Neural cell (in vitro differentiated cells): ENCODE results near the gene VSIG4. TPM values are rescaled to one million over a fixed set of nuclear protein-coding genes. Genes with fewer than 3 reads are reported as not detected.

ENCODE experiments used
- H2AFZ ChIP-seq: fragments of 200-600, 300-800 bp; sonication (generic), shearing (Covaris generic); 2 replicates; pipeline ENCODE4 v1.6.0; 2014; ENCODE audit warnings: low read depth, mild to moderate bottlenecking, antibody characterized with exemption, low read length, moderate library complexity
- H3F3A ChIP-seq: fragments of 200-600 bp; shearing (Covaris generic); 2 replicates; pipeline ENCODE4 v1.6.1; 2016; ENCODE audit warnings: mild to moderate bottlenecking, moderate library complexity, mixed read lengths, antibody characterized with exemption, low read length; ENCODE audit not compliant: insufficient read depth, poor library complexity, severe bottlenecking
- H3K27ac ChIP-seq: fragments of 200-600, 300-800 bp; sonication (generic), shearing (Covaris generic); 2 replicates; pipeline ENCODE4 v1.5.1; 2014; ENCODE audit warnings: mild to moderate bottlenecking, low read length, moderate library complexity
- H3K27me3 ChIP-seq: fragments of 300-800, 200-600 bp; sonication (generic), shearing (Covaris generic); 2 replicates; pipeline ENCODE4 v1.6.0; 2014; ENCODE audit warnings: mild to moderate bottlenecking, low read depth, low read length, moderate library complexity; ENCODE audit not compliant: insufficient read depth
- H3K36me3 ChIP-seq: fragments of 300-800, 200-600 bp; sonication (generic), shearing (Covaris generic); 2 replicates; pipeline ENCODE4 v1.5.1; 2014; ENCODE audit warnings: mild to moderate bottlenecking, antibody characterized with exemption, low read length, moderate library complexity; ENCODE audit not compliant: insufficient read depth
- H3K4me2 ChIP-seq: fragments of 300-800, 200-600 bp; sonication (generic), shearing (Covaris generic); 2 replicates; pipeline ENCODE4 v1.6.0; 2014; ENCODE audit warnings: mild to moderate bottlenecking, low read length
- H3K4me3 ChIP-seq: fragments of 300-800, 200-600 bp; sonication (generic), shearing (Covaris generic); 2 replicates; pipeline ENCODE4 v1.5.1; 2014; ENCODE audit warnings: mild to moderate bottlenecking, low read length, moderate library complexity
- H3K79me2 ChIP-seq: fragments of 200-600 bp; shearing (Covaris generic); replicated peaks from 2 replicates; pipeline ENCODE4 v1.6.0; 2014; ENCODE audit warnings: mild to moderate bottlenecking, low read length, moderate library complexity; ENCODE audit not compliant: insufficient read depth
- H3K9ac ChIP-seq: fragments of 300-800, 200-600 bp; sonication (generic), shearing (Covaris generic); 2 replicates; pipeline ENCODE4 v1.6.1; 2016; ENCODE audit warnings: mild to moderate bottlenecking, low read length, mixed read lengths
- H3K9me2 ChIP-seq: fragments of 200-600 bp; shearing (Covaris generic); 2 replicates; pipeline ENCODE4 v1.6.1; 2016; ENCODE audit warnings: mild to moderate bottlenecking, low read length, mixed read lengths; ENCODE audit not compliant: insufficient read depth
- H3K9me3 ChIP-seq: fragments of 200-600, 300-800 bp; sonication (generic), shearing (Covaris generic); 2 replicates; pipeline ENCODE4 v1.6.1; 2016; ENCODE audit warnings: mild to moderate bottlenecking, mixed run types, low read length, moderate library complexity, mixed read lengths
- H4K20me1 ChIP-seq: fragments of 200-600 bp; shearing (Covaris generic); 2 replicates; pipeline ENCODE4 v1.6.1; 2016; ENCODE audit warnings: mild to moderate bottlenecking, mixed run types; ENCODE audit not compliant: insufficient read depth
- CTCF ChIP-seq: fragments of 450-650 bp; IDR thresholded peaks from 2 replicates; pipeline ENCODE4 v1.5.1; 2014; ENCODE audit warnings: antibody characterized with exemption, mild to moderate bottlenecking, moderate library complexity; ENCODE audit not compliant: poor library complexity, severe bottlenecking
- EZH2 ChIP-seq: fragments of 200-600, 300-800 bp; shearing (Covaris generic), sonication (generic); IDR thresholded peaks from 2 replicates; pipeline ENCODE4 v1.6.1; 2014; ENCODE audit warnings: antibody characterized with exemption, low read length, borderline replicate concordance, mild to moderate bottlenecking; ENCODE audit not compliant: insufficient read depth, poor library complexity, severe bottlenecking
- MXI1 ChIP-seq: fragments of 450-650 bp; conservative IDR thresholded peaks from 2 replicates; pipeline ENCODE4 v1.6.1; 2014; ENCODE audit warnings: antibody characterized with exemption, mild to moderate bottlenecking; ENCODE audit not compliant: poor library complexity, severe bottlenecking
- POLR2AphosphoS5 ChIP-seq: IDR thresholded peaks from 2 replicates; pipeline ENCODE4 v1.6.1; 2012
- RAD21 ChIP-seq: fragments of 450-650 bp; conservative IDR thresholded peaks from 2 replicates; pipeline ENCODE4 v1.6.1; 2014; ENCODE audit warnings: antibody characterized with exemption, mild to moderate bottlenecking, moderate library complexity
- REST ChIP-seq: IDR thresholded peaks from 2 replicates; pipeline ENCODE4 v1.6.1; 2012; ENCODE audit warnings: borderline replicate concordance
- SMC3 ChIP-seq: fragments of 450-650 bp; conservative IDR thresholded peaks from 2 replicates; pipeline ENCODE4 v1.6.1; 2014; ENCODE audit warnings: antibody characterized with exemption, mild to moderate bottlenecking, moderate library complexity; ENCODE audit not compliant: poor library complexity
- TAF1 ChIP-seq: IDR thresholded peaks from 2 replicates; pipeline ENCODE4 v1.6.1; 2012; ENCODE audit warnings: low read depth
- polyA plus RNA-seq: library from polyadenylated mRNA; depleted of rRNA; stranded (reverse); fragments of >200 nt; gene quantifications from 2 replicates; pipeline ENCODE4 v1.2.3, GENCODE V29; 2014

The VSIG4 gene
- polyA plus RNA-seq, 1 donor from 2014 or later, result not detected

GRCh38 chrX:66001596-66001995 is 38.3 kb downstream of the VSIG4 start:
- Histone ChIP-seq H3F3A (no peaks in the 10 kb centered on the region), H3K36me3 (no peaks in the 10 kb centered on the region), H3K9me3 (no peaks in the 10 kb centered on the region), H2AFZ (no peak overlapping the region), H3K79me2 (no peaks in the 10 kb centered on the region), H3K4me3 (no peak overlapping the region), H3K4me2 (no peak overlapping the region), H3K9ac (no peak overlapping the region), H3K27me3 (no peaks in the 10 kb centered on the region), H4K20me1 (no peaks in the 10 kb centered on the region), H3K27ac (no peak overlapping the region), H3K9me2 (no peaks in the 10 kb centered on the region)
- TF ChIP-seq RAD21 (no peak), CTCF (no peak)

GRCh38 chrX:66000628-66001272 is 39.1 kb downstream of the VSIG4 start:
- Histone ChIP-seq H3F3A (no peaks in the 10 kb centered on the region), H2AFZ (no peak overlapping the region), H3K9ac (no peak overlapping the region), H3K79me2 (no peaks in the 10 kb centered on the region), H3K9me3 (no peaks in the 10 kb centered on the region), H3K9me2 (no peaks in the 10 kb centered on the region), H3K4me3 (no peak overlapping the region), H4K20me1 (no peaks in the 10 kb centered on the region), H3K27me3 (no peaks in the 10 kb centered on the region), H3K4me2 (no peak overlapping the region), H3K36me3 (no peaks in the 10 kb centered on the region), H3K27ac (no peak overlapping the region)
- TF ChIP-seq SMC3 (no peak), EZH2 (no peak), REST (no peak), CTCF (no peak), MXI1 (no peak), POLR2AphosphoS5 (no peak), TAF1 (no peak)
